GM23248 (cell line): ENCODE measurements around the gene AP3D1. TPM values are rescaled to one million over a fixed set of nuclear protein-coding genes. Genes with fewer than 3 reads are reported as not detected.

ENCODE experiments used
- DNase-seq: peaks from one replicate; pipeline ENCODE4 v3.0.0-alpha.2; 2015
- H2AFZ ChIP-seq: fragments of 200-600 bp; sonication (generic); 2 replicates; pipeline ENCODE4 v1.6.1; 2016; ENCODE audit warnings: antibody characterized with exemption
- H3F3A ChIP-seq: fragments of 200-600 bp; sonication (generic); 2 replicates; pipeline ENCODE4 v1.6.1; 2016; ENCODE audit warnings: mild to moderate bottlenecking, antibody characterized with exemption, mixed run types; ENCODE audit not compliant: insufficient read depth
- H3K27ac ChIP-seq: fragments of 200-600 bp; sonication (generic); 2 replicates; pipeline ENCODE4 v1.5.1; 2016; ENCODE audit warnings: mild to moderate bottlenecking
- H3K27me3 ChIP-seq: fragments of 200-600 bp; sonication (generic); replicated peaks from 2 replicates; pipeline ENCODE4 v1.6.1; 2016; ENCODE audit warnings: mild to moderate bottlenecking; ENCODE audit not compliant: insufficient read depth
- H3K36me3 ChIP-seq: fragments of 200-600 bp; sonication (generic); 2 replicates; pipeline ENCODE4 v1.6.1; 2016; ENCODE audit warnings: low read depth, mild to moderate bottlenecking
- H3K4me1 ChIP-seq: fragments of 200-600 bp; sonication (generic); 2 replicates; pipeline ENCODE4 v1.6.1; 2016; ENCODE audit warnings: mild to moderate bottlenecking; ENCODE audit not compliant: insufficient read depth
- H3K4me2 ChIP-seq: fragments of 200-600 bp; sonication (generic); one replicate; pipeline ENCODE4 v1.6.1; 2016; ENCODE audit warnings: mild to moderate bottlenecking; ENCODE audit not compliant: unreplicated experiment
- H3K4me3 ChIP-seq: fragments of 200-600 bp; sonication (generic); 2 replicates; pipeline ENCODE4 v1.5.1; 2016; ENCODE audit warnings: mild to moderate bottlenecking
- H3K79me2 ChIP-seq: fragments of 200-600 bp; sonication (generic); 2 replicates; pipeline ENCODE4 v1.6.1; 2016; ENCODE audit warnings: mild to moderate bottlenecking; ENCODE audit not compliant: insufficient read depth
- H3K9ac ChIP-seq: fragments of 200-600 bp; sonication (generic); 2 replicates; pipeline ENCODE4 v1.6.1; 2016; ENCODE audit warnings: mild to moderate bottlenecking
- H3K9me2 ChIP-seq: fragments of 200-600 bp; sonication (generic); 2 replicates; pipeline ENCODE4 v1.6.1; 2016; ENCODE audit warnings: mixed run types, mild to moderate bottlenecking, moderate library complexity; ENCODE audit not compliant: insufficient read depth
- H3K9me3 ChIP-seq: fragments of 200-600 bp; sonication (generic); one replicate; pipeline ENCODE4 v1.6.1; 2017; ENCODE audit warnings: low read depth
- H4K20me1 ChIP-seq: fragments of 200-600 bp; sonication (generic); 2 replicates; pipeline ENCODE4 v1.6.0; 2016; ENCODE audit not compliant: insufficient read depth
- EZH2 ChIP-seq: fragments of 200-600 bp; sonication (generic); IDR thresholded peaks from 2 replicates; pipeline ENCODE4 v1.6.1; 2018; ENCODE audit warnings: antibody characterized with exemption, mild to moderate bottlenecking; ENCODE audit not compliant: insufficient read depth, poor library complexity, severe bottlenecking
- EZH2phosphoT487 ChIP-seq: fragments of 200-600 bp; sonication (generic); IDR thresholded peaks from 2 replicates; pipeline ENCODE4 v1.6.1; 2018; ENCODE audit warnings: antibody characterized with exemption, moderate library complexity, mild to moderate bottlenecking, low read depth; ENCODE audit not compliant: insufficient read depth
- WGBS, 2 experiments: methylation state at CpG; one replicate each; pipeline ENCODE4 v1.1.6; 2015 to 2017; ENCODE audit warnings: low lambda C conversion rate in 2 of 2, low coverage in 1 of 2; ENCODE audit errors: missing lambda C conversion rate in 2 of 2; 5-methylcytosine and 5-hydroxymethylcytosine counted together
- in situ Hi-C: fragments of 300-500 bp; cut with MboI; formaldehyde crosslinking; loops from 2 replicates; pipeline ENCODE4 v1.15.0; 2020
- polyA plus RNA-seq: library from polyadenylated mRNA; unstranded; fragments of >200 nt; fragmentation: Nextera tagmentation; extraction: Ambion mirVana; gene quantifications from 2 replicates; pipeline ENCODE4 v1.2.1, GENCODE V29; 2016
- total RNA-seq: library from RNA; depleted of rRNA; stranded (reverse); fragments of >200 nt; shearing (Covaris generic); gene quantifications from 2 replicates; pipeline ENCODE4 v1.2.3, GENCODE V29; 2014

Gene AP3D1
- total and polyA plus RNA-seq, 2 experiments from 2014 or later: 79.0 to 97.6 TPM

- Histone ChIP-seq H3K27me3 (no peaks in the 10 kb centered on the region), H3K4me1 (peaks cover 4% of the 10 kb centered on the region; the same call in 1 of the 2 replicates), H3K36me3 (peaks cover 15% of the 10 kb centered on the region), H4K20me1 (no peaks in the 10 kb centered on the region), H3K4me2 (no peak overlapping the region), H2AFZ (no peak overlapping the region), H3K4me3 (no peak overlapping the region), H3K27ac (no peak overlapping the region), H3K9ac (no peak overlapping the region), H3K79me2 (0 out of 2 replicates have a peak, but pooled peaks cover 3% of the 10 kb centered on the region), H3F3A (no peaks in the 10 kb centered on the region), H3K9me2 (no peaks in the 10 kb centered on the region), H3K9me3 (no peaks in the 10 kb centered on the region)
- DNase-seq: no peak
- TF ChIP-seq EZH2 (no peak), EZH2phosphoT487 (no peak)
- in situ Hi-C loops: no loop called here
- WGBS, 2 experiments: 92 to 96% methylated on average over 25 of the region's 25 CpGs
Observed at GRCh38 chr19:2116507-2116906, 34.9 kb downstream of the AP3D1 start.

DNA sequence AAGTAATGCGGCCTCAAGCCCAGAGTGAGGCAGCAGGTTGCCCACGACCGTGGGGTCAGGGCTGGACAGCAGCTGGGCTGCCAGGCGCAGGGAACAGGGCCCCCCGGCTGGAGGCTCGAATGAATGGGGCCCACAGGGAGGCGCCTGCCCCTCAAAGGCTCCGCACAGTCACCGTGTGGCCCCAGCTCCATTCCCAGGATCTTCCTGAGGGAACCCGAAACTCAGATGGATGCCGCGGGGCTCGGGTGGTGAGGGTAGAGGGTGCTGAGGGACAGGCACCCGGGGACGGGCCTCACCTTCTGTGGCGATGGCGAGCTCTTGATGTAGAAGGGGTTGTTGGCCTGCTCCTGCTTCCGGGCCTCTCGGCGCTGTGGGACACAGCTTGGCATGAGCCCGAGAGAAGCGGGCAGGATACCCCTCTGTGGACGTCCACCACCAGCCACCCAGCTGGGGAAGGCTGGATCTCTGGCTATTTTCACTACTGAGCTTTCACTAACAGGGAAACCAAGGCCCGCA is 35.4 kb downstream of the AP3D1 start:
- TF ChIP-seq EZH2phosphoT487 (no peak), EZH2 (no peak)
- Histone ChIP-seq H3K9ac (no peak overlapping the region), H3K79me2 (0 out of 2 replicates have a peak, but pooled peaks cover 3% of the 10 kb centered on the region), H3K4me2 (no peak overlapping the region), H3K4me1 (peaks cover 4% of the 10 kb centered on the region; the same call in 1 of the 2 replicates), H3K27me3 (no peaks in the 10 kb centered on the region), H4K20me1 (no peaks in the 10 kb centered on the region), H3K36me3 (peaks cover 15% of the 10 kb centered on the region), H3F3A (no peaks in the 10 kb centered on the region), H3K4me3 (no peak overlapping the region), H3K9me3 (no peaks in the 10 kb centered on the region), H2AFZ (no peak overlapping the region), H3K27ac (no peak overlapping the region), H3K9me2 (no peaks in the 10 kb centered on the region)
- in situ Hi-C loops: no loop called here
- DNase-seq: no peak
- WGBS, 2 experiments: 94 to 100% methylated on average over 17 to 24 of the region's 24 CpGs

GRCh38 chr19:2115324-2115723 is 36.0 kb downstream of the AP3D1 start:
- DNase-seq: no peak
- H3K9ac ChIP-seq: no peak overlapping the region
- TF ChIP-seq EZH2phosphoT487: no peak
- TF ChIP-seq EZH2: no peak
- H2AFZ ChIP-seq: no peak overlapping the region
- WGBS, 2 experiments: 96 to 98% methylated on average over 25 of the region's 25 CpGs
- no peaks in the 10 kb centered on the region for H3F3A ChIP-seq
- no peaks in the 10 kb centered on the region for H4K20me1 ChIP-seq
- no peak overlapping the region for H3K4me3 ChIP-seq
- peaks cover 4% of the 10 kb centered on the region; the same call in 1 of the 2 replicates for H3K4me1 ChIP-seq
- no peaks in the 10 kb centered on the region for H3K9me2 ChIP-seq
- H3K27me3 ChIP-seq: no peaks in the 10 kb centered on the region
- in situ Hi-C loops: no loop called here
- peaks cover 15% of the 10 kb centered on the region for H3K36me3 ChIP-seq
- H3K27ac ChIP-seq: no peak overlapping the region
- H3K79me2 ChIP-seq: 0 out of 2 replicates have a peak, but pooled peaks cover 3% of the 10 kb centered on the region
- no peaks in the 10 kb centered on the region for H3K9me3 ChIP-seq
- H3K4me2 ChIP-seq: no peak overlapping the region

GRCh38 chr19:2114821-2115220 is 36.5 kb downstream of the AP3D1 start:
- H3F3A ChIP-seq: no peaks in the 10 kb centered on the region
- H3K9ac ChIP-seq: no peak overlapping the region
- H3K79me2 ChIP-seq: 0 out of 2 replicates have a peak, but pooled peaks cover 3% of the 10 kb centered on the region
- TF ChIP-seq EZH2 (no peak), EZH2phosphoT487 (no peak)
- H3K4me1 ChIP-seq: peaks cover 4% of the 10 kb centered on the region; the same call in 1 of the 2 replicates
- no peak for DNase-seq
- no peaks in the 10 kb centered on the region for H3K9me3 ChIP-seq
- no peaks in the 10 kb centered on the region for H3K27me3 ChIP-seq
- H4K20me1 ChIP-seq: no peaks in the 10 kb centered on the region
- H3K4me2 ChIP-seq: no peak overlapping the region
- H3K9me2 ChIP-seq: no peaks in the 10 kb centered on the region
- no peak overlapping the region for H3K27ac ChIP-seq
- no peak overlapping the region for H3K4me3 ChIP-seq
- in situ Hi-C loops: no loop called here
- peaks cover 15% of the 10 kb centered on the region for H3K36me3 ChIP-seq
- no peak overlapping the region for H2AFZ ChIP-seq
- WGBS, 2 experiments: 89 to 93% methylated on average over 20 to 21 of the region's 21 CpGs
